NCI-H187 treated with DMSO at 0.1 percent for 48 hours (cell line): ENCODE results near the gene VMP1.
"Not testable (repeated sequence)": the region's sequence is repeated elsewhere in the genome, so short reads cannot be mapped to it uniquely, and the experiment has no call there.

Experiments used
- DNase-seq: peaks from one replicate; lab custom pipeline; 2025; lab: John Stamatoyannopoulos, UW

Gene VMP1

DNA sequence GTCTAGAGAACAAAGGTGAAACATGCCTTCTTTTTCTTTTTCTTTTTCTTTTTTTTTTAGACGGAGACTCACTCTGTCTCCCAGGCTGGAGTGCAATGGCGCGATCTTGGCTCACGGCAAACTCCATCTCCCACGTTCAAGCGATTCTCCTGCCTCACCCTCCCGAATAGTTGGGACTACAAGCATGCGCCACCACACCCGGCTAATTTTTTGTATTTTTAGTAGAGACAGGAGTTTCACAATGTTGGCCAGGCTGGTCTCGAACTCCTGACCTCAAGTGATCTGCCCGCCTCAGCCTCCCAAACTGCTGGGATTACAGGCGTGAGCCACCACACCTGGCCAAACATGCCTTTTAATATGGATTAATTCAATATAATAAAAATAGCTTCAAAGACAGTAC lies 47.6 kb downstream of the VMP1 start:
- not testable (repeated sequence) for DNase-seq

DNA sequence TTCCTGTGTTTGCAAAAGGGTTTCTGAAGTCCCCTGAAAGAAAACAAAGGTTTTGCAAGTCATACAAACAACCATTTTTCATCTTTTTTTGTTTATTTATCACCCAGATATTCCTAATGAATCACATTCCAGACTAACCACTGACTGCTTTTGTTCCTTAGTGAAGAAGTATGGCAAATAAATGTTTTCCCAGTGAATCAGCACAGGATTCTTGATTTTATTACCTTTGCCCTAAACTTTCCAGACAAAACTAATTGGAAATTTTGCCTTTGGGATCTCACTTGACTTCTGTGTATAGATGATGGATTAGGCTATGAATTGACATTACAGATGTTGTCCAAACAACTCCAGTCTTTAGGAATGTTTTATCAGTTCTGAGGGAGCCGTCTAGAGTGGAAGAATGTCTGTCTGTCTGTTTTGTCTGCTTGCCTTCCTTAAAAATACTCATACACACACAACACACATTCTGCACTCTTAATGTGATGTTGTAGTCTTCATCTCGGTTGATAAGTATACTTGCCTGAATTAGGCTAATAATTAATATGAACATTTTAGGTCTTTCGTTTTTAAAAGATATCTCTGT lies 48.9 kb downstream of the VMP1 start:
- DNase-seq: no peak

- DNase-seq: no peak
These were observed 49.6 kb downstream of the VMP1 start for GRCh38 chr17:59757043-59757442.

DNA sequence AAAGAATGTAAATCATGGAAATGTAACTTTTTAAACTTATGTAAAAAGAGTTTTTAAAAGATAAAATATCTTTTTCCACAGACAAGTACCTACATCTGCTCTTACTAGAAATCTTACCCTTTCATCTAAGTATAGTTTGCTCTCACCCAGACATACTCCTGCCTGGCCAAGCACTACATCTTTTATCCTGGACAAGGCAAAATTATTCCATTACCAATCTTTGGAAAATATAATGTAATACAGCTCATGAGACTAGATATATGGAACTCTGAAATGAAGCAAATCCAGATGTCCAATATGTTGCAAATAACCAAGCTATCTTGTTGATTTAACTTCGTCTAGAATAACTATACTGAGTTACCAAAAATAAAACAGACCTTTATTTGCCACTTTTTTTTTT lies 50.0 kb downstream of the VMP1 start:
- no peak for DNase-seq

DNA sequence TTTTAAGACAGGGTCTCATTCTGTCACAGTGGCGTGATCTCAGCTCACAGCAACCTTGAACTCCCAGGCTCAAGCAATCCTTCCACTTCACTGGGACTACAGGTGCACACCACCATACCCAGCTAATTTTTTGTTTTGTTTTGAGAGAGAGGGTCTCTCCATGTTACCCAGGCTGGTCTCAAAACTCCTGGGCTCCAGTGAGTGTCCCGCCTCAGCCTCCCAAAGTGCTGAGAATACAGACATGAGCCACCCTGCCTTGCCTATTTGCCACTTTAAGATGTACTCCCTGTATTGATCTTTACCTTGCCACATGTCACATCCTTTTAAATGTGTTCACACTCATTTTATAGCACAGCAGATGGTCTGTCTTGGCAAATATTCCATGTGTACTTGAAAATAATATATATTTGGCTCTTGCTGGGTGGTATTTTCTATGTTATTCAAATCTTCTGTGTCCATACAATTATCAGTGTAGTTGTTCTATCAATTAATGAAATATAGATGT lies 50.5 kb downstream of the VMP1 start:
- no peak for DNase-seq

DNA sequence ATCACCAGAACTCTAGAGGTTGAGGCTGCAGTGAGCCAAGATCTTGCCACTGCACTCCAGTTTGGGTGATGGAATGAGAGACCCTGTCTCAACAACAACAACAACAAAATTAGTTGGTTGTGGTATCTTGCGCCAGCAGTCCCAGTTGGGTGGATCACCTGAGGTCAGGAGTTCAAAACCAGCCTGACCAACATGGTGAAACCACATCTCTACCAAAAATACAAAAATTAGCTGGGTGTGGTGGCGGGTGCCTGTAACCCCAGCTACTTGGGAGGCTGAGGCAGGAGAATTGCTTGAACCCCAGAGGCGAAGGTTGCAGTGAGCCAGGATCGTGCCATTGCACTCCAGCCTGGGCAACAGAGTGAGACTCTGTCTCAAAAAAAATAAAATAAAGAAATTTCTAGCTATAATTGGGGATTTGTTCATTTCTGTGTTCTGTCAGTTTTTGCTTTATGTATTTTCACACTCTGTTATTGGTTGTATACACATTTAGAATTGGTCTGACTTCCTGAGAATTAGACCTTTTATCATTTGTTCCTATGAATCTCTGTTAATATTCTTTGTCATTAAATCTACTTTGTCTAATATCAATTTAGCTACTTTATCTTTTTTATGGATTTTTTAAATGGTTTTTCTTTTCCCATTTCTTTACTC lies 51.7 kb downstream of the VMP1 start:
- not testable (repeated sequence) for DNase-seq

DNA sequence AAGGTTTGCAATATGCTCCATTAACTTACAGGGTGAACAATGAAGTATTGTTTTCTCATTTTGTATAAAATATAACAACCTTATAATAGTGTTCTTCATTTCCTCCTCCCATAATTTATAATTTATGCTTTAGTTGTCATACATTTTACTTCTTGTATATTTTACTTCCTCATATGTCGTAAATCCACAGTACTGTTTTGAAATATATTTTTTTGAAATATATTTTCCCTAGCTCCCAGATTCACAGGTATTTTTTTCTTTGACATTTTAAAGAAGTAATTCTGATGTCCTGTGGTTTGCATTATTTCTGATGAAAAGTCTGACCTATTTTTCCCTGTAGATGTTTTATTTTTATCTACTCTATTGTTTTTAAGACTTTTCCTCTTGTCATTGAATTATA lies 52.7 kb downstream of the VMP1 start:
- DNase-seq: no peak

DNA sequence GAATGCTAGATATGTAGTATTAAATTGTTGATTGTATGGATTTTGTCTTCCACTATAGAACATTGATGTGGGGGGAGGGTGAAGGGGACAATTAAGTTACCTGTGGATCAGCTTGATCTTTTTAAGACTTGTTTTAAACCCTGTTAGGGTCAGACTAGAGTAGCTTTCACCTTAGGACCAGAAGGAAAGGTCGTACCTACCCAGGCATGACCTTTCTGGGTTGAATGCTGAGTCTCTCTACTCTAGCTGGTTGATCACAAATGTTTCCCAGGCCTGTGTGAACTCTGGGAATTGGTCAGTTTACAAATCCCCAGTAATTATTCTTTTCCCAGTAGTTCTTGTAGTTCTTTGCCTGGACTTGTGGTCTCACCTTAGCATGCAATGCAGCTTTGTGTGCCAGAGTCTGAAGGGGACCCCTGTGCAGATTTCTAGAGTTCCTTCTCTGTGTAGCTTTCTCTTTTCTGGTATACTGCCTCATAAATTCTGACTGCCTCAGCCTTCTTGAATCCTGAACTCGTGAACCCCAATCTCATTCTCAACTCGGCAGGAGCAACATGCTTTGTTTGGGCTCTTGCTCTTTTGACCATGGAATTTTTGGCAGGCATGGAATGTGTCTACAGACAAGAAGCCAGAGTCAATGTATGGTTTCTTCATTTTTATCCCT lies 54.1 kb downstream of the VMP1 start:
- no peak for DNase-seq

GRCh38 chr17:59762049-59762823 lies 54.8 kb downstream of the VMP1 start:
- no peak for DNase-seq

DNA sequence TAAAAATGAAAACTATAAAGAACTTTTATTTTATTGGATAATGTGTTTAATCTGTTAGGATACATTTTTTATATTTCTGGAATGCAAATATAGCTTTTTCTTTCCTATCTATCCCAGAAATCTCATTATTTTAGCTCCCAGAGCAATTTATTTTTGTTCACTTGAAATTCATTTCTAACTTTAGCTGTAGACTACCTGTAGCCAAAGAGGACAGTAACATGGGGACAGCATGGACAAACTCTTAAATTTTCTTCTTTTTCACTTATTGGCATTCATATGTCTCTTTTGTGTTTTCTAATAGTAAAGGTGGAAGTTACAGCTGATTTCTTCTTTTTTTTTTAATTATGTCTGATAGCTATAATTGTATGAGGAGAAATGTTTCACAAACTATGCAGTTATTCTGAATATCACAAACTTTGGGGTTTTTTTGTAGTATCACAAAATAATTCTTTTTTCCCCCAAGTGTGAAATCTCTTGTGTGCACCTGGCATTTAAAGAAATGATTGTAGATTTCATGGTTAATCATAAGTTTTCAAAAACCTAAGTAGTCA lies 55.4 kb downstream of the VMP1 start:
- DNase-seq: no peak

DNA sequence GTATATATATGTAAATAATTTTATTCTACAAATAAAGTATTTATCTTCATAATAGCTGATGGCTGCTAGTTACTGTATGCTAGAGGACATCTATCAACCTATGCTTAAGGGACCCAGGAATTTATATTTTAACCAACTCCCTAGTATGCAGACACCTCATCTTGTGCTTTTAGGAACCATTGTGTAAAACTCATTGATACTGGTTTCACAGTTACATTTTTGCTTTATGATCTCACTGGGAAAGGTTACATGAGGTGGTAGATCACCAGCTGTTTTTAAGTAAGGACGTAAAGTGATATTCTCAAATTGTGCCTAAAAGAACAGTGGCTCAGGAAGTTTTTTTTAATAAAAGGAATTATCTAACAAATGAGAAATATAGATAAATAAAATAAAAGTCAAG lies 56.4 kb downstream of the VMP1 start:
- no peak for DNase-seq

- DNase-seq: no peak
These were observed 56.9 kb downstream of the VMP1 start for GRCh38 chr17:59764292-59764741.

- DNase-seq: no peak
These were observed 57.6 kb downstream of the VMP1 start for GRCh38 chr17:59765038-59765437.

DNA sequence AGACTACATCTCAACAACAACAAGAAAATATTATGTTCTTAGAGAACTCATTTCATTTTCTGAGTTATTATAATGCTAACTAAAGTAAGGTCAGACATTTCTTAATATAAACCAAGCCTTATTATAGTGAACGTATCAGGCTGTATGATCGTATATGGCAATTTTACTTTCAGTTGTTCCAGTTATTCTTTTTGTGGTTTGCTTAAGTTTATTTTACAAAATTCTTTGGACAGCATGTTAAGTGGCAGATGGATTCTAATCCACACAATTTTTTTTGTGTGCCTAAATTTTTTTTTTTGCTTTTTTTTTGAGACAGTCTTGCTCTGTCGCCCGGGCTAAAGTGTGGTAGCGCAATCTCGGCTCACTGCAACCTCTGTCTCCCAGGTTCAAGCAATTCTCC lies 59.0 kb downstream of the VMP1 start:
- no peak for DNase-seq

DNA sequence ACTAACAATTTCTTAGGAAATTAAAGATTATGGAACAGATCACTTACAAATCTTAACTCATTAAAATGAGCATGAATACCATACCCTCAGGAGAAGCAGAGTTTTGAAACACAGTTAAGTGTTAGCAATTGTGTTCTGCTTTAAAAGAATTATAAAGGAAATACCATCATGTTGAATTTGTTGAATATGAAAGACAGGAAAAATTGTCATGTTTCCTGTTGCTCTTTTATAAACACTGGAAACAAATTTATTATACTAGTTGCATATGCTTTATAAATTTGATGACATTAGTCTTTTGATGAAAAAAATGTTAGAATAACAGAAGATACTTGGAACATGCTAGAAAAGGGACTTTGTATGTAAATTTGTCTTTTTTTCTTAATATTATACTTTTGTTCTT lies 59.7 kb downstream of the VMP1 start:
- DNase-seq: no peak

GRCh38 chr17:59769887-59770286 lies 62.4 kb downstream of the VMP1 start:
- DNase-seq: no peak

- no peak for DNase-seq
These were observed 63.6 kb downstream of the VMP1 start for GRCh38 chr17:59771093-59771492.

- no peak for DNase-seq
These were observed 68.4 kb downstream of the VMP1 start for GRCh38 chr17:59775786-59776350.

- no peak for DNase-seq
These were observed 69.1 kb downstream of the VMP1 start for GRCh38 chr17:59776577-59776976.

DNA sequence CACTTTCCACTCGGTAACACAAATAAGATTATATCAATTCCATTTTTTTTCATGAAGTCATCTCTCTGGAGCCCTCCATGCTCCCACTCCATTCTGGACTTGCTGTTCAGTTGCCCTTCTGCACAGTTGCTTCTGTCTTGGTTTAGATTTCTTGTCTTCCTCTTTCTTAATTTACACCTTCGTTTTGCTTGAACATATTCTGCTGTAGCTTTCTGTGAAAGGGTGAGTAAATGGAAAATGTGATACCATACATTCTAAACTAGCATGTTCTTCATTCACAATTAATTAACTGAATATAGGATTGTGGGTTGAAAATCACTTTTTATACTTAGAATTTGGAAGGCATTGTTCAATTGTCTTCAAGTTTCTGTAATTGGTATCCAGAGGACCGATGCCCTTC lies 69.6 kb downstream of the VMP1 start:
- no peak for DNase-seq

GRCh38 chr17:59778996-59779395 lies 71.5 kb downstream of the VMP1 start:
- DNase-seq: no peak

- no peak for DNase-seq
These were observed 72.1 kb downstream of the VMP1 start for GRCh38 chr17:59779521-59779920.
